ENCODE data around the gene MRPL12. TPM values are rescaled to one million over a fixed set of nuclear protein-coding genes. Genes with fewer than 3 reads are reported as not detected.

MRPL12 gene
- total RNA-seq, 1 experiment from 2014 or later = 260 TPM

- Histone ChIP-seq H3K9ac (ENCODE audit: low read length) (no peak overlapping the region), H2AFZ (ENCODE audit: low read depth, low read length, poor library complexity, severe bottlenecking) (no peak overlapping the region), H3K9me2 (ENCODE audit: insufficient read depth) (no peaks in the 10 kb centered on the region), H3K27ac (ENCODE audit: low read depth, low read length) (no peak overlapping the region), H3K79me2 (ENCODE audit: insufficient read depth, low read length) (peaks cover 23% of the 10 kb centered on the region), H3K36me3 (ENCODE audit: control insufficient read depth in 1 of 2, insufficient read depth in 2 of 2, low read length in 2 of 2) (peaks cover 0 to 10% of the 10 kb centered on the region in 2 experiments; a peak in 1 of 4 replicates), H3K4me1 (ENCODE audit: control insufficient read depth in 1 of 2, insufficient read depth in 2 of 2, low read length in 2 of 2) (peaks cover 30 to 37% of the 10 kb centered on the region in 2 experiments), H3K4me3 (replicated peaks in 1 of 2; ENCODE audit: low read depth in 1 of 2, low read length in 2 of 2) (no peak overlapping the region), H4K20me1 (ENCODE audit: insufficient read depth) (no peaks in the 10 kb centered on the region), H3K4me2 (ENCODE audit: low read length) (no peak overlapping the region), H3K27me3 (ENCODE audit: insufficient read depth, low read length) (no peaks in the 10 kb centered on the region), H3K9me3 (ENCODE audit: control insufficient read depth in 1 of 2, insufficient read depth in 1 of 2, low read depth in 1 of 2, low read length in 2 of 2) (no peaks in the 10 kb centered on the region)
- no peak for TF ChIP-seq JUND (IDR thresholded peaks at IDR 0.05)
- no peak for TF ChIP-seq YY1 (IDR thresholded peaks at IDR 0.05; ENCODE audit: extremely low read depth, insufficient replicate concordance, low read depth, low read length)
- TF ChIP-seq EZH2phosphoT487 (IDR thresholded peaks at IDR 0.05; ENCODE audit: borderline replicate concordance) = no peak
- TF ChIP-seq SRF (IDR thresholded peaks at IDR 0.05; ENCODE audit: low read depth) = no peak
- no peak for TF ChIP-seq CEBPB (IDR thresholded peaks at IDR 0.05; ENCODE audit: low read depth)
- no peak for TF ChIP-seq RAD21 (IDR thresholded peaks at IDR 0.05; ENCODE audit: low read depth)
- no peak for TF ChIP-seq POLR2A (IDR thresholded peaks at IDR 0.05; ENCODE audit: borderline replicate concordance, extremely low read depth, insufficient read depth, insufficient read length)
- no peak for TF ChIP-seq POLR2AphosphoS5 (IDR thresholded peaks at IDR 0.05; ENCODE audit: low read depth, low read length)
- RAD21 ChIA-PET (ENCODE audit: low non-redundant PET in 1 of 2, low total read pairs in 2 of 2, uncharacterized antibody in 2 of 2, unreplicated experiment in 2 of 2) = no interaction called here
- POLR2A ChIA-PET = no interaction called here
- ATAC-seq (no peak), DNase-seq (ENCODE audit: low read depth, low spot score) (no peak)
- no TSS peak for BruUV-seq (replicated peaks)
- CTCF ChIA-PET = no interaction called here
- intact Hi-C loops (cut with micrococcal nuclease) = no loop called here
Observed at GRCh38 chr17:81662002-81662401, 41.2 kb upstream of the MRPL12 start.

DNA sequence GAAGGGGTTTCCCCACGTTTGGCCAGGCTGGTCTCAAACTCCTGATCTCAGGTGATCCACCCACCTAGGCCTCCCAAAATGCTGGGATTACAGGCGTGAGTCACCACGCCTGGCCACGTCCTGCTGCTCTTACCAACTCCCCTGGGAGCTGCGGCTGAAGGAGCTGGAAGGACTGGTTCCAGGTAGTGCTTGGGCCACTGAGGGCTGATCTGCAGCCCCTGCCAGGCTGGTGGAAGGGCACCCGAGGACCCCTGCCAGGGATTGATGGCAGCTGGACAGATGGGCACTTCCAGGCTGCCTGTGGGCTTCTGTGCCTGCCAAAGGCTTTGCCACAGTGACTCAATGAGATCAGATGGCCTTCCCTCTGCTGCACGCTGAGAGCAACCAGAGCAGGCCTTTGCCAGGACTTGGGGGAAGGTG is 39.1 kb upstream of the MRPL12 start:
- intact Hi-C loops (cut with micrococcal nuclease) = no loop called here
- RAD21 ChIA-PET (ENCODE audit: low non-redundant PET in 1 of 2, low total read pairs in 2 of 2, uncharacterized antibody in 2 of 2, unreplicated experiment in 2 of 2) = no interaction called here

More for the DNA sequence above, 39.1 kb upstream of the MRPL12 start:
- Histone ChIP-seq H2AFZ (ENCODE audit: low read depth, low read length, poor library complexity, severe bottlenecking) (no peak overlapping the region), H3K4me1 (ENCODE audit: control insufficient read depth in 1 of 2, insufficient read depth in 2 of 2, low read length in 2 of 2) (peaks cover 40 to 48% of the 10 kb centered on the region in 2 experiments), H3K27me3 (ENCODE audit: insufficient read depth, low read length) (no peaks in the 10 kb centered on the region), H3K4me2 (ENCODE audit: low read length) (peak overlapping the region; percentile 89), H4K20me1 (ENCODE audit: insufficient read depth) (peaks cover 3% of the 10 kb centered on the region; the same call in 1 of the 2 replicates), H3K4me3 (replicated peaks in 1 of 2; ENCODE audit: low read depth in 1 of 2, low read length in 2 of 2) (peak overlapping the region in 1 of 2 experiments; percentile 19; a peak in 1 of 4 replicates), H3K36me3 (ENCODE audit: control insufficient read depth in 1 of 2, insufficient read depth in 2 of 2, low read length in 2 of 2) (peaks cover 6 to 19% of the 10 kb centered on the region in 2 experiments; a peak in 3 of 4 replicates), H3K9me3 (ENCODE audit: control insufficient read depth in 1 of 2, insufficient read depth in 1 of 2, low read depth in 1 of 2, low read length in 2 of 2) (no peaks in the 10 kb centered on the region), H3K9me2 (ENCODE audit: insufficient read depth) (no peaks in the 10 kb centered on the region), H3K79me2 (ENCODE audit: insufficient read depth, low read length) (peaks cover 42% of the 10 kb centered on the region), H3K9ac (ENCODE audit: low read length) (peak overlapping the region; percentile 97), H3K27ac (ENCODE audit: low read depth, low read length) (peak overlapping the region; percentile 86)
- ATAC-seq (peak; percentile 46), DNase-seq (ENCODE audit: low read depth, low spot score) (peak; percentile 64)
- POLR2A ChIA-PET = interaction anchor here (0.9 kb wide), 1 partner anchor 20 kb away, joined by 3 read pairs; the partner anchor contains the start of gene HGS
- peak; percentile 78 for TF ChIP-seq EGR1 (IDR thresholded peaks at IDR 0.05; ENCODE audit: low read depth)
- no peak for TF ChIP-seq TCF7L2 (IDR thresholded peaks at IDR 0.05; ENCODE audit: borderline replicate concordance, extremely low read depth, insufficient read depth, insufficient read length)
- TF ChIP-seq ZFX (IDR thresholded peaks at IDR 0.05) = no peak; the same call in 1 of the 2 replicates
- TF ChIP-seq CBX3 (IDR thresholded peaks at IDR 0.05; ENCODE audit: low read depth) = peak; percentile 79; the same call in 1 of the 2 replicates
- TF ChIP-seq, protein P1, sequence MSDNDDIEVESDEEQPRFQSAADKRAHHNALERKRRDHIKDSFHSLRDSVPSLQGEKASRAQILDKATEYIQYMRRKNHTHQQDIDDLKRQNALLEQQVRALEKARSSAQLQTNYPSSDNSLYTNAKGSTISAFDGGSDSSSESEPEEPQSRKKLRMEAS (IDR thresholded peaks at IDR 0.05) = peak; percentile 62; the same call in 1 of the 2 replicates
- TF ChIP-seq POLR2AphosphoS5 (IDR thresholded peaks at IDR 0.05; ENCODE audit: low read depth, low read length) = peak; percentile 56; the same call in 1 of the 2 replicates
- CTCF ChIA-PET = no interaction called here
- BruUV-seq (replicated peaks) = no TSS peak

Measured in HCT116 (cell line).